M059J (cell line): Measurements from ENCODE around the gene ACTRT2. TPM values are rescaled to one million over a fixed set of nuclear protein-coding genes. Genes with fewer than 3 reads are reported as not detected.

Source experiments
- DNase-seq: peaks from one replicate; pipeline ENCODE4 v3.0.0-alpha.2; 2012; ENCODE audit warnings: low read depth
- total RNA-seq: library from RNA; depleted of rRNA; stranded (reverse); fragments of >200 nt; shearing (Covaris generic); gene quantifications from 2 replicates; pipeline ENCODE4 v1.2.3, GENCODE V29; 2014; rRNA removed

ACTRT2 gene
- total RNA-seq, 1 experiment from 2014 or later: not detected

DNA sequence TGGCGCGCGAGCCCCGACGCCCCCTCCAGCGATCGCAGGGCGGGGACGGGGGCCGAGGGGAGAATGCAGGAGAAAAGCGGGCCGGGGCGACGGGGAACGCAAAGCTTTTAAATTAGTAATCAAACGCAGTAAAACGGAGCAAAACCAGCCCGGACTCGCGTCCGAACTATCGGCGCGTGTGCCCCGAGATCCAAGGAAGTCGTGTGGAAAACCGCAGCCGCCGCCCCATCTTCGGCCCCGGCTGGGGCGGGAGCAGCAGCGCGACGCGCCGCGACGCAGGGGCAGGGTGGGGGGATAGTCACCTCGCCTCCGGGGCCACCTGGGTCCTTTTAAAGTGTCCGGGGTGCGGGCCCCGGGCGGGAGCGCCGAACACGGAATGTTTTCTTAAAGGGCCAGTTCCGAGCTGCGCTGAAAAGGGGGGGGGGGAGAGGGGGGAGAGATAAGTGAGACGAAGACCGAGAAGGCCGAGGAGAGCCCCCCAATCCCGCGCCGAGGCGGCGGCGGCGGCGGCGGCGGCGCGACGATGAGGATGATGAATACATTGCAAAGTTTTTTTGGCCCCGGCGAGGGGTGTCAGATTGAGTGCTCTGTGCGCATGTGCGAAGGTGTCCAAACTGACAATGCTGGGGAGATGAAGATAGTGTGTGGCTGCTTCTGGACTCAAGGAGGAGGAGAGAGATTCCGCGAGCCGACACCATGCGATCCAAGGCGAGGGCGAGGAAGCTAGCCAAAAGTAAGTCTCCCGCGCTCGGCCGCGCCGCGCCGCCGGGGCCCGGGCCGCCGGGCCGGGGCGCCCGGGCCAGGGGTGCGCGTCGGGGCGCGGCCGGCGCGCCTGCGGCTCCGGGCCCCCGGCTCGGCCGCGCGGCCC, 47.5 kb downstream of the ACTRT2 start, which contains the start of gene PRDM16:
Gene PRDM16, plus strand, starts transcription at position 640 of the 868 bp plus-strand sequence. Its CDS starts 57 bp downstream, at position 697.
- peak; percentile 52 for DNase-seq

DNA sequence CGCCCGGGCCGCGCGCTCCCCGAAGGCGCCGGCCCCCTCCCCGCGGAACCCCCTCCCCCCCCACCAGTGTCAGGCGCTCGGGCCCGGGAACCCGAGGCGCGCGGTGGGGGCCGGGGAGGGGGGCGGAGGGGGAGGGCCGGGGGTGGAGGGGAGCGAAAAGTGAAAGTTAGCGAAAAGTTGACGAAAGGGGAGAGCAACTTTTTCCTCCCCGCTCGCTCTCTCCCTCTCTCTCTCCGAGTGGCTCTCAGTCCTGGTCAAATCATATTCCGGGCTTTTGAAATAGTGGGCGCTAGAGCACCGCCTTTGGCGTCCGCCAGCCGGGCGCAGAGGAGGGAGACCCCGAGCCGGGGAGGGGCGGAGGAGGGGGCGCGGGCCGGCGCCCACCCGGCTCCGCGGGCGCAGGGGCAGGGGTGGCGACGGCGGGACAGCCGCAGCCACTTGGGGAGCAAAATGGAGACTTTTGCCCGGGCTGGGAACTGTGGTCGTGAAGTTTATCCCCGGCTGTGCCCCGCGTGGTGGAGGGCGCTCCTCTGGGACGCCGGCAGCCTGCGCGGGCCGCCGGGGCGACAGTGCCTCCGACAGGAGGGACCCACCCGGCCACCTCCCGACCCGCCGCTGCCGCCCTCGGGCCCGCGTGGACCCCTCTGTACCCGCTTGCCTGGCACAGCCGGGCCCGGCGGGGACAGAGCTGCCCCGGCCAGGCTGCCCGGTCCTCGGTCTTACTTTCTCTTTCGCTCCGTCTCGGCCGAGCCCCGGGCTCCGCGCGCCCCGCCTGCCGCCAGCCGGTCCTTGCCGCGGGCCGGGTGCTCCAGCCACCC, 48.4 kb downstream of the ACTRT2 start:
- peak; percentile 52 for DNase-seq

DNA sequence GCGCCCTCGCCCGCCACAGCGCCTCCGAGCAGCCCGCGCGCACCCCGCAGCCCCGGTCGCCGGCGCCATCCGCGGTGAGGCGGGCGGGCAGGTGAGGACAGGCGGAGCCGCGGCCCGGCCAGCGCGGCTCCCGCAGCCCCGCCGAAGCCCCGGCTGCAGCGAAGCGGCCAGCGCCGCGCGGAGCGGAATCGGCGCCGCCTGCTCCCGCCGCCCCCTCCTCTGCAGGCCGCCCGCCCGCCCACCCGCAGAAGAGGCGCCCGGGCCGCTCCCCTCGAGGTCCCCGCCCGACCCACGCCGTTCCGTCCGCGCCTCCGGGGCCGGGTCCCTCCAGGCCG, 49.0 kb downstream of the ACTRT2 start:
- DNase-seq: no peak

- DNase-seq: no peak
Measured at GRCh38 chr1:3070644-3071564, 49.6 kb downstream of the ACTRT2 start.

DNA sequence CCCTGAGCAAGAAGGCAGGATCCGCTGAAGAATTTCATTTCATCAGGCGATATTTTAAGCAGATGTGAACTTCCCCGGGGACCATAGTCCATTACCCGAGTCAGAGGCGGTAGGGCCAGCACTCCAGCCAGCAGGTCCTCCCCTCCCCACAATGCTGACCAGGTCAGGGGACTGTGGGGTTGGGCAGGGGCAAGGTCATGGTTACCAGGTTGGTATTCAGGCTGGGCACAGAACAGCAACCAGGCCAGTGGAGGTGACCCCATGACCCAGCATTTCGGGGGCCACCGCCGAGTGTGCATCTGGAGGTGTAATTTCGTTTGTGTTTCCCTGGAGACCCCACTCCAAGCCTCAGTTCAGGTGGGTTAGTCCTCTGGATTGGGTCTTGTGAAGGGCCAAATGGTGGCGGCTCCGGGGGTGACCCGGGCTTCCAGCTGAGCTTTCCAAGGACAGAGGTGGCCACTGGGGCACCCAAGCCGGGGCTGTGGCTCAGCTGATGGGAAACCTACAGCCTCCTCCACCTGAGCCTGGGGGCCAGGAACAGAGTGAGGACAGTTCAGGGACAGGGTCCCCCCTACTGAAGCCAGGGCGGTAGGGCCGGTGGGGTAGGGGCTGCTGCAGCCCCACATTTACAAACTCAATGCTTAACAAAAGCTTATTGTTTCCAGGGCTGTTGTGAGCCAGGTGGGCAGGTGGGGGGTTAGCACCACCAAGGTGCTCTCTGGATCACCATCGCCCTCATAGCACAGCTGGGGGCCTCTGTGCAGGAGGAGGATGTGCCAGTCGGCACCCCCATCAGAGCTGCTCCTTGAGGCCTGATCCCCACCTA, 50.5 kb downstream of the ACTRT2 start:
- DNase-seq: no peak

Other genes with a start within 250 kb of the ACTRT2 start
- 0.05 and 0.07 TPM in 2 replicates for gene TTC34, start 219.8 kb upstream of the ACTRT2 start, total RNA-seq
- not detected in 2 replicates for gene PRDM16, start 47.7 kb downstream of the ACTRT2 start, total RNA-seq